Neural cell (in vitro differentiated cells): ENCODE data around the gene SNTA1. TPM values are rescaled to one million over a fixed set of nuclear protein-coding genes. Genes with fewer than 3 reads are reported as not detected.
"Not testable (repeated sequence)": the region's sequence is repeated elsewhere in the genome, so short reads cannot be mapped to it uniquely, and the experiment has no call there.

Source experiments
- H2AFZ ChIP-seq: fragments of 200-600, 300-800 bp; sonication (generic), shearing (Covaris generic); 2 replicates; pipeline ENCODE4 v1.6.0; 2014; ENCODE audit warnings: low read depth, mild to moderate bottlenecking, antibody characterized with exemption, low read length, moderate library complexity
- H3F3A ChIP-seq: fragments of 200-600 bp; shearing (Covaris generic); 2 replicates; pipeline ENCODE4 v1.6.1; 2016; ENCODE audit warnings: mild to moderate bottlenecking, moderate library complexity, mixed read lengths, antibody characterized with exemption, low read length; ENCODE audit not compliant: insufficient read depth, poor library complexity, severe bottlenecking
- H3K27ac ChIP-seq: fragments of 200-600, 300-800 bp; sonication (generic), shearing (Covaris generic); 2 replicates; pipeline ENCODE4 v1.5.1; 2014; ENCODE audit warnings: mild to moderate bottlenecking, low read length, moderate library complexity
- H3K27me3 ChIP-seq: fragments of 300-800, 200-600 bp; sonication (generic), shearing (Covaris generic); 2 replicates; pipeline ENCODE4 v1.6.0; 2014; ENCODE audit warnings: mild to moderate bottlenecking, low read depth, low read length, moderate library complexity; ENCODE audit not compliant: insufficient read depth
- H3K36me3 ChIP-seq: fragments of 300-800, 200-600 bp; sonication (generic), shearing (Covaris generic); 2 replicates; pipeline ENCODE4 v1.5.1; 2014; ENCODE audit warnings: mild to moderate bottlenecking, antibody characterized with exemption, low read length, moderate library complexity; ENCODE audit not compliant: insufficient read depth
- H3K4me2 ChIP-seq: fragments of 300-800, 200-600 bp; sonication (generic), shearing (Covaris generic); 2 replicates; pipeline ENCODE4 v1.6.0; 2014; ENCODE audit warnings: mild to moderate bottlenecking, low read length
- H3K4me3 ChIP-seq: fragments of 300-800, 200-600 bp; sonication (generic), shearing (Covaris generic); 2 replicates; pipeline ENCODE4 v1.5.1; 2014; ENCODE audit warnings: mild to moderate bottlenecking, low read length, moderate library complexity
- H3K79me2 ChIP-seq: fragments of 200-600 bp; shearing (Covaris generic); replicated peaks from 2 replicates; pipeline ENCODE4 v1.6.0; 2014; ENCODE audit warnings: mild to moderate bottlenecking, low read length, moderate library complexity; ENCODE audit not compliant: insufficient read depth
- H3K9ac ChIP-seq: fragments of 300-800, 200-600 bp; sonication (generic), shearing (Covaris generic); 2 replicates; pipeline ENCODE4 v1.6.1; 2016; ENCODE audit warnings: mild to moderate bottlenecking, low read length, mixed read lengths
- H3K9me2 ChIP-seq: fragments of 200-600 bp; shearing (Covaris generic); 2 replicates; pipeline ENCODE4 v1.6.1; 2016; ENCODE audit warnings: mild to moderate bottlenecking, low read length, mixed read lengths; ENCODE audit not compliant: insufficient read depth
- H3K9me3 ChIP-seq: fragments of 200-600, 300-800 bp; sonication (generic), shearing (Covaris generic); 2 replicates; pipeline ENCODE4 v1.6.1; 2016; ENCODE audit warnings: mild to moderate bottlenecking, mixed run types, low read length, moderate library complexity, mixed read lengths
- H4K20me1 ChIP-seq: fragments of 200-600 bp; shearing (Covaris generic); 2 replicates; pipeline ENCODE4 v1.6.1; 2016; ENCODE audit warnings: mild to moderate bottlenecking, mixed run types; ENCODE audit not compliant: insufficient read depth
- CTCF ChIP-seq: fragments of 450-650 bp; IDR thresholded peaks from 2 replicates; pipeline ENCODE4 v1.5.1; 2014; ENCODE audit warnings: antibody characterized with exemption, mild to moderate bottlenecking, moderate library complexity; ENCODE audit not compliant: poor library complexity, severe bottlenecking
- EP300 ChIP-seq: fragments of 450-650 bp; conservative IDR thresholded peaks from 2 replicates; pipeline ENCODE4 v1.6.1; 2014; ENCODE audit warnings: antibody characterized with exemption, mild to moderate bottlenecking, moderate library complexity; ENCODE audit not compliant: poor library complexity, severe bottlenecking
- EZH2 ChIP-seq: fragments of 200-600, 300-800 bp; shearing (Covaris generic), sonication (generic); IDR thresholded peaks from 2 replicates; pipeline ENCODE4 v1.6.1; 2014; ENCODE audit warnings: antibody characterized with exemption, low read length, borderline replicate concordance, mild to moderate bottlenecking; ENCODE audit not compliant: insufficient read depth, poor library complexity, severe bottlenecking
- MXI1 ChIP-seq: fragments of 450-650 bp; conservative IDR thresholded peaks from 2 replicates; pipeline ENCODE4 v1.6.1; 2014; ENCODE audit warnings: antibody characterized with exemption, mild to moderate bottlenecking; ENCODE audit not compliant: poor library complexity, severe bottlenecking
- POLR2AphosphoS5 ChIP-seq: IDR thresholded peaks from 2 replicates; pipeline ENCODE4 v1.6.1; 2012
- RAD21 ChIP-seq: fragments of 450-650 bp; conservative IDR thresholded peaks from 2 replicates; pipeline ENCODE4 v1.6.1; 2014; ENCODE audit warnings: antibody characterized with exemption, mild to moderate bottlenecking, moderate library complexity
- REST ChIP-seq: IDR thresholded peaks from 2 replicates; pipeline ENCODE4 v1.6.1; 2012; ENCODE audit warnings: borderline replicate concordance
- SMC3 ChIP-seq: fragments of 450-650 bp; conservative IDR thresholded peaks from 2 replicates; pipeline ENCODE4 v1.6.1; 2014; ENCODE audit warnings: antibody characterized with exemption, mild to moderate bottlenecking, moderate library complexity; ENCODE audit not compliant: poor library complexity
- TAF1 ChIP-seq: IDR thresholded peaks from 2 replicates; pipeline ENCODE4 v1.6.1; 2012; ENCODE audit warnings: low read depth
- polyA plus RNA-seq: library from polyadenylated mRNA; depleted of rRNA; stranded (reverse); fragments of >200 nt; gene quantifications from 2 replicates; pipeline ENCODE4 v1.2.3, GENCODE V29; 2014

SNTA1 gene
- polyA plus RNA-seq, 1 donor from 2014 or later, result 7.2 TPM

GRCh38 chr20:33393609-33394008 is 50.0 kb downstream of the SNTA1 start:
- H3K27me3 ChIP-seq, result no peaks in the 10 kb centered on the region
- no peaks in the 10 kb centered on the region for H3F3A ChIP-seq
- H3K4me2 ChIP-seq, result no peak overlapping the region
- TF ChIP-seq SMC3 (no peak), RAD21 (no peak), POLR2AphosphoS5 (no peak), CTCF (no peak), REST (no peak), EP300 (no peak), EZH2 (no peak), TAF1 (no peak), MXI1 (no peak)
- H3K9me3 ChIP-seq, result no peaks in the 10 kb centered on the region
- H3K79me2 ChIP-seq, result peaks cover 4% of the 10 kb centered on the region
- H3K27ac ChIP-seq, result no peak overlapping the region
- no peak overlapping the region for H3K4me3 ChIP-seq
- no peak overlapping the region for H2AFZ ChIP-seq
- H3K36me3 ChIP-seq, result no peaks in the 10 kb centered on the region
- no peak overlapping the region for H3K9ac ChIP-seq
- no peaks in the 10 kb centered on the region for H3K9me2 ChIP-seq
- no peaks in the 10 kb centered on the region for H4K20me1 ChIP-seq

- H3K9me3 ChIP-seq, result no peaks in the 10 kb centered on the region
- no peaks in the 10 kb centered on the region for H4K20me1 ChIP-seq
- no peaks in the 10 kb centered on the region for H3K79me2 ChIP-seq
- no peak overlapping the region for H3K9ac ChIP-seq
- H3K27ac ChIP-seq, result no peak overlapping the region
- H3K9me2 ChIP-seq, result no peaks in the 10 kb centered on the region
- no peak overlapping the region for H3K4me2 ChIP-seq
- H3F3A ChIP-seq, result no peaks in the 10 kb centered on the region
- H3K4me3 ChIP-seq, result no peak overlapping the region
- no peak overlapping the region for H2AFZ ChIP-seq
- no peak for TF ChIP-seq SMC3
- no peak for TF ChIP-seq MXI1
- TF ChIP-seq RAD21, result no peak
- TF ChIP-seq EP300, result no peak
- no peak for TF ChIP-seq TAF1
- no peak for TF ChIP-seq REST
- TF ChIP-seq POLR2AphosphoS5, result no peak
- TF ChIP-seq EZH2, result no peak
- no peak for TF ChIP-seq CTCF
- H3K36me3 ChIP-seq, result no peaks in the 10 kb centered on the region
- H3K27me3 ChIP-seq, result no peaks in the 10 kb centered on the region
These were observed 51.7 kb downstream of the SNTA1 start for GRCh38 chr20:33391722-33392415.

GRCh38 chr20:33389326-33389725 is 54.2 kb downstream of the SNTA1 start:
- not testable (repeated sequence) for H4K20me1 ChIP-seq, H2AFZ ChIP-seq, H3K9me2 ChIP-seq, H3F3A ChIP-seq, H3K36me3 ChIP-seq, H3K9ac ChIP-seq, H3K9me3 ChIP-seq, H3K27me3 ChIP-seq, H3K4me3 ChIP-seq, H3K27ac ChIP-seq, H3K4me2 ChIP-seq, H3K79me2 ChIP-seq
